SK-N-MC (cell line): Measurements from ENCODE around the gene HINT3.

Experiments
- EZH2 ChIP-seq: fragments of 200-600 bp; sonication (generic); IDR thresholded peaks from one replicate; pipeline ENCODE4 v1.6.1; 2017; ENCODE audit warnings: antibody characterized with exemption
- POLR2AphosphoS5 ChIP-seq: IDR thresholded peaks from 2 replicates; pipeline ENCODE4 v1.6.1; 2012; ENCODE audit warnings: mild to moderate bottlenecking, low read depth, low read length, borderline replicate concordance

DNA sequence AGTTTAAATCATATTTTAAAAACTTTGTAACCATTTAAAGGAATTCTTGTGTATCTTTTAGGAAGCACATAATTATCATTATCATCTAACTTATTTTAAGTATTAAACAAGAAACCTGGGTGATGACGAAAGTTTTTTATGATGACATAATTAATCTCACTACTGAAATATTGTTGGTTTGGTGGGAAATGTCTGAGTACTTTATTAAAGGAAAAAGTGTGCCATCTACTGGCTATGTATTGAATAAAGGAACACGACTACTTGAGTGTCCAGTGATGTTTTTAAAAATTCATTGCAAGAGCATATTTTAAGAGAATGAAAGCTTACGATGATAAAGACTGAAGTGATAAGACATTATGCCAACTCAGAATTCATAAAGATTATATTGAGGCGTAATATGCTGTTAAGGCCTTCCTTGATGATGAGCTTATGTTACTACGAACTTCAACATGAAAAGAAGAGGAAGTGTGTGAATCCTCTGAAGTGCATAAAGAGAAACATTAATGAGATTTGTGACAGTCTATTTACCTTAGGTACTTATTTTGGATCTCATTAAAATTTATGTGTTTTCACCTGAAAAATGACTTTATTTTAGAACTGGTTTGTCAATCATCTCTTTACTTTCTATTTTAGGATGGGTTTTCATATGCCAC lies 17.8 kb downstream of the HINT3 start:
- TF ChIP-seq POLR2AphosphoS5 = no peak
- no peak for TF ChIP-seq EZH2
